NCI-H128 (cell line): ENCODE results near the gene TMEM168.

Source experiments
- DNase-seq: peaks from one replicate; lab custom pipeline; 2025; ENCODE audit not compliant: unreplicated experiment; lab: John Stamatoyannopoulos, UW

The TMEM168 gene

GRCh38 chr7:112721366-112721765 lies 68.8 kb downstream of the TMEM168 start:
- DNase-seq = no peak

DNA sequence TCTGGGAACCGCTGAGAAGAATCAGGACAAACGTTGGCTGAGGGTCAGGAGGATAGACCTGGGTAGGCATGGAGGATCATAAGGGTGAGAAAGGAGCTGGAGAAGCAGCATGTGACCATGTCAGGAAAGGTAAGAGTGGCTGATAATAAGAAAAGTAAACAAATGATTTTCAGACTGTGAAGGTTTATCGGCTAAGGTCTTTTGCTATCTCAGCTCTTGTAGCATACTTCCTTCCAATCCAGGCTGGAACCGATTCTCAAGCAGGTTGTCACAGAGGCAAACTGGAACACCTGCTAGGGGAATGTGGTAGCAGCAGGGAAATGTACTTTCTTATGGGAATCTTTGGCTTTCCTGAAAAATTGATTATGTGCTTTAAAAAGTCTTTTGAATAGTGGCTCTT lies 74.7 kb downstream of the TMEM168 start:
- DNase-seq = no peak

- DNase-seq = no peak
These were observed 75.3 kb downstream of the TMEM168 start for GRCh38 chr7:112714917-112715316.
